Psoas muscle (tissue), 8 donors: ENCODE results near the gene PHGDH. TPM values are rescaled to one million over a fixed set of nuclear protein-coding genes. Genes with fewer than 3 reads are reported as not detected.

Source experiments
- ATAC-seq, 4 donors: fragments of 200-7000 bp; cut with Tn5 transposase; one replicate each; pipeline ENCODE4 v1.9.1; 2020; ENCODE audit warnings: moderate library complexity in 3 of 4, mild to moderate bottlenecking in 2 of 4
- DNase-seq, 2 donors: peaks; one replicate each; pipeline ENCODE4 v3.0.0-alpha.2; 2020
- H3K27ac ChIP-seq: fragments of 200-600 bp; one replicate; pipeline ENCODE4 v1.8.0; 2022
- H3K27me3 ChIP-seq, 3 donors: fragments of 200-600 bp in 1 of 3; one replicate each; pipeline versions ENCODE4 v1.6.1 to v1.8.0; 2013 to 2022; ENCODE audit warnings: low read length in 2 of 3, mild to moderate bottlenecking in 2 of 3, moderate library complexity in 1 of 3; ENCODE audit not compliant: insufficient read depth in 3 of 3
- H3K36me3 ChIP-seq, 2 donors: fragments of 200-600 bp in 1 of 2; one replicate each; pipeline versions ENCODE4 v1.6.1 to v1.8.0; 2013 to 2022; ENCODE audit warnings: low read depth in 1 of 2, mild to moderate bottlenecking in 1 of 2, moderate library complexity in 1 of 2; ENCODE audit not compliant: insufficient read depth in 1 of 2
- H3K4me1 ChIP-seq: fragments of 200-600 bp; one replicate; pipeline ENCODE4 v1.8.0; 2022
- H3K4me3 ChIP-seq: fragments of 200-600 bp; one replicate; pipeline ENCODE4 v1.8.0; 2022; ENCODE audit warnings: mild to moderate bottlenecking
- H3K9me3 ChIP-seq: fragments of 200-600 bp; one replicate; pipeline ENCODE4 v1.8.0; 2022
- CTCF ChIP-seq: fragments of 200-600 bp; IDR thresholded peaks from one replicate; pipeline ENCODE4 v1.8.0; 2022; ENCODE audit warnings: antibody characterized with exemption
- WGBS, 3 donors: extraction: QIAGEN DNeasy Blood & Tissue Kit; methylation state at CpG; one replicate each; pipeline versions ENCODE4 v1.1.6 to v1.1.7; 2013; 5-methylcytosine and 5-hydroxymethylcytosine counted together
- intact Hi-C, 2 donors: fragments of 100-400 bp; cut with DNase I; formaldehyde crosslinking; loops; one replicate each; pipeline versions ENCODE4 v1.11.0 to v1.14.2; 2022
- polyA plus RNA-seq, 3 donors: library from polyadenylated mRNA; stranded (reverse); fragments of 200-250 nt; gene quantifications; one replicate each; pipeline ENCODE4 v1.2.3, GENCODE V29; 2013
- total RNA-seq, 4 donors: library from RNA; stranded (reverse); fragmentation: NEBNext Ultra II Directional in 2 of 4; extraction: Animal tissue kit (Norgen Biotek cat#: 25700) in 2 of 4; gene quantifications; one replicate each; pipeline versions ENCODE4 v1.2.1 to v1.2.4, GENCODE V29; 2021 to 2023
- donor health status: healthy with polysubstance abuse.
- donor health status: DM: no; HTN: no; CAD: no; lungs with moderate emphysema.
- donor health status: Bipolar disorder and iron deficiency.
- donor health status: healthy.
- donor health status: DM: yes; HTN: yes; CAD: no.
- donor health status: DM: no; HTN: no; CAD: no.
- donor health status: DM: no; HTN: no; CAD: no.
- donor health status: DM: yes; HTN: yes; CAD: no.

The PHGDH gene
- total and polyA plus RNA-seq, 7 donors = 1.3 to 5.1 (median 2.7) TPM

- Histone ChIP-seq H3K9me3 (no peaks in the 10 kb centered on the region), H3K36me3 (no peaks in the 10 kb centered on the region), H3K27me3 (no peaks in the 10 kb centered on the region), H3K4me3 (peak overlapping the region; percentile 30), H3K27ac (no peak overlapping the region), H3K4me1 (peaks cover 11% of the 10 kb centered on the region)
- DNase-seq (no peak), ATAC-seq (peak; percentile 34 to 74 (median 58))
- intact Hi-C loops = no loop called here
- TF ChIP-seq CTCF = no peak
- 19 to 43% (median 24%) methylated on average over 4 of the region's 4 CpGs for WGBS, 3 donors
These were observed 54.6 kb downstream of the PHGDH start for GRCh38 chr1:119766374-119766794.

- ATAC-seq = no peak
- Histone ChIP-seq H3K27ac (no peak overlapping the region), H3K36me3 (no peaks in the 10 kb centered on the region), H3K27me3 (no peaks in the 10 kb centered on the region), H3K4me3 (no peak overlapping the region), H3K4me1 (peaks cover 11% of the 10 kb centered on the region), H3K9me3 (no peaks in the 10 kb centered on the region)
- TF ChIP-seq CTCF = no peak
- no peak for DNase-seq
- intact Hi-C loops = no loop called here
- WGBS, 3 donors = 46 to 61% (median 58%) methylated on average over 2 of the region's 2 CpGs
These were observed 55.8 kb downstream of the PHGDH start for GRCh38 chr1:119767486-119767885.

- Histone ChIP-seq H3K4me3 (no peak within 1 kb of the TSS), H3K4me1 (peaks cover 18% of the 10 kb centered on the region), H3K36me3 (no peaks in the 10 kb centered on the region), H3K27me3 (no peaks in the 10 kb centered on the region), H3K9me3 (no peaks in the 10 kb centered on the region), H3K27ac (no peak within 1 kb of the TSS)
- intact Hi-C loops = no loop called here
- DNase-seq (no peak), ATAC-seq (peak in 3 of 4 donors; percentile 45 to 63 (median 62))
- WGBS, 3 donors = 49 to 68% (median 54%) methylated on average over 8 of the region's 8 CpGs
- TF ChIP-seq CTCF = no peak
These were observed 57.0 kb downstream of the PHGDH start, which contains the start of gene HMGCS2 for GRCh38 chr1:119768778-119769177. Gene HMGCS2, minus strand, starts transcription at chr1:119768905. Its CDS starts 61 bp downstream, at chr1:119768844.

GRCh38 chr1:119771016-119771415 lies 59.3 kb downstream of the PHGDH start:
- WGBS, 3 donors = 24 to 30% (median 27%) methylated on average over 2 of the region's 2 CpGs
- Histone ChIP-seq H3K9me3 (no peaks in the 10 kb centered on the region), H3K4me3 (no peak overlapping the region), H3K4me1 (peaks cover 18% of the 10 kb centered on the region), H3K27me3 (no peaks in the 10 kb centered on the region), H3K36me3 (no peaks in the 10 kb centered on the region), H3K27ac (no peak overlapping the region)
- intact Hi-C loops = no loop called here
- DNase-seq (no peak), ATAC-seq (no peak)
- no peak for TF ChIP-seq CTCF

GRCh38 chr1:119771770-119772169 lies 60.0 kb downstream of the PHGDH start:
- Histone ChIP-seq H3K4me1 (peaks cover 11% of the 10 kb centered on the region), H3K4me3 (no peak overlapping the region), H3K27me3 (no peaks in the 10 kb centered on the region), H3K9me3 (no peaks in the 10 kb centered on the region), H3K36me3 (no peaks in the 10 kb centered on the region), H3K27ac (no peak overlapping the region)
- DNase-seq (no peak), ATAC-seq (no peak)
- TF ChIP-seq CTCF = no peak
- intact Hi-C loops = no loop called here
- WGBS, 3 donors = 64 to 72% (median 67%) methylated on average over 3 of the region's 3 CpGs
